Thyroid gland (tissue), 4 donors: ENCODE data around the gene RNU6-1. TPM values are rescaled to one million over a fixed set of nuclear protein-coding genes. Genes with fewer than 3 reads are reported as not detected.

Experiments used
- DNase-seq, 2 donors: peaks; one replicate each; pipeline ENCODE4 v3.0.0-alpha.2; 2019
- H3K27ac ChIP-seq, 3 donors: fragments of 200-600 bp; sonication (generic); 1 replicate in 2 of 3; 2 replicates in 1 of 3; pipeline ENCODE4 v1.5.1; 2016 to 2019; ENCODE audit warnings: mild to moderate bottlenecking in 1 of 3, moderate library complexity in 1 of 3
- H3K27me3 ChIP-seq: fragments of 200-600 bp; sonication (generic); one replicate; pipeline ENCODE4 v1.5.1; 2019
- H3K36me3 ChIP-seq, 2 donors: fragments of 200-600 bp; sonication (generic); one replicate each; pipeline ENCODE4 v1.5.1; 2016 to 2019
- H3K4me1 ChIP-seq, 2 donors: fragments of 200-600 bp; sonication (generic); one replicate each; pipeline ENCODE4 v1.5.1; 2017 to 2019
- H3K4me3 ChIP-seq, 3 donors: fragments of 200-600 bp; sonication (generic); replicated peaks in 1 of 3; 1 replicate in 2 of 3; 2 replicates in 1 of 3; pipeline ENCODE4 v1.5.1; 2016; ENCODE audit warnings: mild to moderate bottlenecking in 1 of 3
- H3K9me3 ChIP-seq: fragments of 200-600 bp; sonication (generic); one replicate; pipeline ENCODE4 v1.5.1; 2017
- POLR2A ChIP-seq, 2 donors: fragments of 450-650 bp; IDR thresholded peaks; one replicate each; pipeline ENCODE4 v1.6.1; 2017; ENCODE audit warnings: antibody characterized with exemption in 2 of 2, mild to moderate bottlenecking in 2 of 2, moderate library complexity in 1 of 2
- whole genome bisulfite sequencing, 2 donors: methylation state at CpG; one replicate each; pipeline ENCODE4 v1.1.5; 2017; 5-methylcytosine and 5-hydroxymethylcytosine counted together
- intact Hi-C: fragments of 100-400 bp; cut with DNase I; formaldehyde crosslinking; loops from one replicate; pipeline ENCODE4 v1.15.1; 2023
- total RNA-seq, 4 donors: library from RNA; depleted of rRNA; stranded (reverse); fragments of >200 nt; gene quantifications; one replicate each; pipeline ENCODE4 v1.2.3, GENCODE V29; 2016
- TF ChIP-seq, protein P1 (sequence below), 6 experiments: fragments of 200-600 bp in 3 of 6; fragments of 450-650 bp in 3 of 6; sonication (generic) in 3 of 6; IDR thresholded peaks; one replicate each; pipeline ENCODE4 v1.5.1; 2016 to 2019; ENCODE audit warnings: antibody characterized with exemption in 6 of 6, mild to moderate bottlenecking in 2 of 6, inconsistent platforms in 1 of 6, moderate library complexity in 1 of 6

RNU6-1 gene
- total RNA-seq, 4 donors from 2014 or later: not detected

DNA sequence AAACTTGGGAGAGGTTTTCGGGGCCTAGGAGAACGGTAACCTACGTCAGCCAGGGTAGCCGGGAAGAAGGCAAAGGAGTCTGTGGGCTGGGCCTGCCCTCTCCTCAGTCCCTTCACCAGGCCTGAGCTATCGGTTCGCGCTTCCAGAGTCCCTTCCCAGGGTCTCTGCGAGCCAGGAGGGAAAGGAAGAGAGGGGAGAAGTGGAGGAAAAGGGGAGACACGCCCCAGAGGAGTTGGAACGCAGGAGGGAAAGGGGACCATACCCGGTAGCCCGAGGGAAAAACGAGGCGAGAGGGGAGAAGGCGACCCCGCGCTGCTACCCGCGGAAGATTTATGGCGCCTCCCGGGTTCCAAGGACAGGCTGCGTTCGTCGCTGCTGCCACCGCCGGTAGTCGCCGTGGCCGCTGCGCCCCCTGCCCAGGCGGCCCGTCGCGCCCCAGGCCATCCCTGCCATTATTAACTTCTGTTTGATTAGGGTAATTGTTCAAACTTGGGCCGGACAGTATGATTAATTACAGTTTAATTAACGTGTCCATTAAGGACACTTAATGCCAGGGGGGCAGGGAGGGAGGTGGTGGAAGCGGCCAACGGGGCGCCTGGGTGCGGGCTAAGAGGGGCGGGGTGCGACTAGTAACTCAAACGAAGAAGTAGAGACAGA is 17.9 kb downstream of the RNU6-1 start:
- Histone ChIP-seq H3K27ac (no peak overlapping the region), H3K36me3 (no peaks in the 10 kb centered on the region), H3K4me3 (no peak overlapping the region), H3K27me3 (peaks cover 57% of the 10 kb centered on the region), H3K4me1 (peaks cover 16 to 46% of the 10 kb centered on the region in 2 donors), H3K9me3 (no peaks in the 10 kb centered on the region)
- 3% methylated on average over 43 of the region's 43 CpGs for WGBS, 2 donors
- DNase-seq: no peak
- TF ChIP-seq, protein P1, sequence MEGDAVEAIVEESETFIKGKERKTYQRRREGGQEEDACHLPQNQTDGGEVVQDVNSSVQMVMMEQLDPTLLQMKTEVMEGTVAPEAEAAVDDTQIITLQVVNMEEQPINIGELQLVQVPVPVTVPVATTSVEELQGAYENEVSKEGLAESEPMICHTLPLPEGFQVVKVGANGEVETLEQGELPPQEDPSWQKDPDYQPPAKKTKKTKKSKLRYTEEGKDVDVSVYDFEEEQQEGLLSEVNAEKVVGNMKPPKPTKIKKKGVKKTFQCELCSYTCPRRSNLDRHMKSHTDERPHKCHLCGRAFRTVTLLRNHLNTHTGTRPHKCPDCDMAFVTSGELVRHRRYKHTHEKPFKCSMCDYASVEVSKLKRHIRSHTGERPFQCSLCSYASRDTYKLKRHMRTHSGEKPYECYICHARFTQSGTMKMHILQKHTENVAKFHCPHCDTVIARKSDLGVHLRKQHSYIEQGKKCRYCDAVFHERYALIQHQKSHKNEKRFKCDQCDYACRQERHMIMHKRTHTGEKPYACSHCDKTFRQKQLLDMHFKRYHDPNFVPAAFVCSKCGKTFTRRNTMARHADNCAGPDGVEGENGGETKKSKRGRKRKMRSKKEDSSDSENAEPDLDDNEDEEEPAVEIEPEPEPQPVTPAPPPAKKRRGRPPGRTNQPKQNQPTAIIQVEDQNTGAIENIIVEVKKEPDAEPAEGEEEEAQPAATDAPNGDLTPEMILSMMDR (IDR thresholded peaks at IDR 0.05): no peak
- TF ChIP-seq POLR2A (IDR thresholded peaks at IDR 0.05): no peak
- intact Hi-C loops: no loop called here

- DNase-seq: peak; percentile 64 to 74
- Histone ChIP-seq H3K4me3 (no peak overlapping the region), H3K27ac (no peak overlapping the region), H3K27me3 (peaks cover 56% of the 10 kb centered on the region), H3K9me3 (no peaks in the 10 kb centered on the region), H3K4me1 (peaks cover 16 to 39% of the 10 kb centered on the region in 2 donors), H3K36me3 (no peaks in the 10 kb centered on the region)
- intact Hi-C loops: no loop called here
- WGBS, 2 donors: 4 to 6% methylated on average over 24 of the region's 39 CpGs
- TF ChIP-seq, protein P1 (IDR thresholded peaks at IDR 0.05): no peak
- TF ChIP-seq POLR2A (IDR thresholded peaks at IDR 0.05): no peak
Measured at GRCh38 chr15:67820992-67821783, 18.7 kb downstream of the RNU6-1 start.

GRCh38 chr15:67820122-67820991 is 19.5 kb downstream of the RNU6-1 start:
- 8 to 12% methylated on average over 31 to 40 of the region's 50 CpGs for WGBS, 2 donors

DNA sequence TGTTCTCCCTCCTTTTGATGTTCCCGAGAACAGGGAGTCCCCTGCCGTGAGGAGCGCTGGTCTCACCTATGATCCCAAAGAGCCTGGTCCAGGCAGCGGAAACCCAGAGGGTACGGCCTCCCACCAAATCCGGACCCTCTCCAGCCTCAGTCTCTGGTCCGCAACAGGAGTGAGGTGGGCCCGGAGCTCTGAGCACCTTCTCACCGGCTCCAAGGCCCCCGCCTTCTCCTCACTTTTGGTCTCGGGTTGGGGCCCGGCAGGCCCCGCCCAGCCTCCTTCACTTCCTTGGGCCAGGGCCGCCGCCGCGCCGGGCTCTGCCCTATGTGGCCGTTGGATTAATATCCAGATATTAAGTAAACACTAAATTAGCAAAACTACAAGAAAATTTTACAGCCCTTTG is 20.2 kb downstream of the RNU6-1 start:
- TF ChIP-seq POLR2A (IDR thresholded peaks at IDR 0.05): no peak
- TF ChIP-seq, protein P1 (IDR thresholded peaks at IDR 0.05): no peak
- Histone ChIP-seq H3K4me1 (peaks cover 3 to 23% of the 10 kb centered on the region in 2 donors), H3K27ac (no peak overlapping the region), H3K36me3 (no peaks in the 10 kb centered on the region), H3K27me3 (peaks cover 40% of the 10 kb centered on the region), H3K4me3 (no peak overlapping the region), H3K9me3 (no peaks in the 10 kb centered on the region)
- intact Hi-C loops: no loop called here
- WGBS, 2 donors: 6 to 9% methylated on average over 19 of the region's 19 CpGs
- no peak for DNase-seq

More at GRCh38 chr15:67820122-67820991, 19.5 kb downstream of the RNU6-1 start:
- Histone ChIP-seq H3K4me3 (no peak overlapping the region), H3K27ac (no peak overlapping the region), H3K36me3 (no peaks in the 10 kb centered on the region), H3K27me3 (peaks cover 48% of the 10 kb centered on the region), H3K4me1 (peaks cover 10 to 30% of the 10 kb centered on the region in 2 donors), H3K9me3 (no peaks in the 10 kb centered on the region)
- no peak for TF ChIP-seq POLR2A (IDR thresholded peaks at IDR 0.05)
- TF ChIP-seq, protein P1 (IDR thresholded peaks at IDR 0.05): no peak
- intact Hi-C loops: no loop called here
- DNase-seq: no peak
